Activated gamma-delta T cell treated with anti-CD3 and anti-CD28 coated beads, Interleukin-2, amount 50 U/mL, for 16 hours (primary cell): Measurements from ENCODE around the gene POP7.
"Not testable (repeated sequence)": the region's sequence is repeated elsewhere in the genome, so short reads cannot be mapped to it uniquely, and the experiment has no call there.

Experiments
- DNase-seq: peaks from one replicate; pipeline ENCODE4 v3.0.0-alpha.2; 2020; ENCODE audit warnings: low read depth

POP7 gene

DNA sequence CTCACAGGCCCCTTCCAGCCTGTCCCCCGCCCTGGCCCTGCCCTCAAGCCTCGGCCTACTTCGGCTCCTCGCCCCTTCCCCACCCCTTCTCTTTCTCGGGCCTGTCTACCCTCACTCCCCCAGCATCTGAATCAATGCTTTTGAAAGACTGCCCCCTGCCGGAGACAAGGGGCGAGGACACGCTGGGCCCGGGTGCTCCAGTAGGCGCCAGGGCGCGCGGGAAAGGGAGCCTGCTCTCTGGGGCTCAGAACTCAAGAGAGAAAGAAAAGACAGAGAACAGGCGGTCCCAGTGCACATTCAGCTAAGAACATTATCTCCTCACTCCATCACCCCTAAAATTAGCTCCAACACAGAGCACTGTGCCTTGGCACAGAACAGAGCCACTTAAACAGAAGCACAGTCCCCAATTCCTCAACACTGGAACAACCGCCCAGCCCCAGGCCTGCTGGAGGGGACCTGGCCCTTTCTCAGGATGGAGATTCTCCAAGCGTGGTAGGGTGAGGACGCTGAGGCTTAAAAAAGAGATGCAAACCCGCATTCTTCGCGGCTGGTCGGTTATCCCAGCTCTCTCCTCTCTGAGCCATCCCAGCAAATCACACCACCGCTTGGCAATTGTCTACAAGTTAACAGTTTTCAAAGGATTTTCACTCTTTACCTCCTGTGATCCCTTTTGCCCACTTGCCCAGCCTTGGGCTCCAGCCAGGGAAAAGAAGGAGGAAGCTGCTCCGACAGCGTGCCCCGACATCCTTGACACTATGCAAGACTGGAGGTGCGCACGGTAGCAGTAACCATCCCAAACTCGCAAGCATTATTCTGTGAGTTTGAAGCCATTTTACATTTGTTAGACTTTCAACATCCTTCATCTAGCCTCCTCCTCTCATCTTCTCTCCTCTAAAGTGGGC, 14.0 kb upstream of the POP7 start:
- DNase-seq = peak; percentile 77

DNA sequence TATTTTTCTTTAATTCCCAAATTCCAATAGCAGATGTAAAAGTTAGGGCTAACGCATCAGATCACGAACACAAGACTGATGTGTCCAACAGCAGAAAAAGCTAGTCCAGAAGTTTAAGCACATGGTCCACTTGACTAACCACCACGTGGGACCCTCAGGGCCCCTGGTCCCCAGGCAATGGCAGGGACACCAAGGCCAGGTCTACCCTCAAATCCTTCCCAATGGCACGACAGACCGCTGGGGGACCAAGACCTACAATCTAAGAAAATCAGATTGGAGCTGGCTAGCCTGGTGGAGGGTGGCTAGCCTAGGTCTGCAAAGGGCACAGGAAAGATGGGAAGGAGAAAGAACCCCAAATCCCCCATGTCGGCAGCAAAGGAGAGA, 13.4 kb upstream of the POP7 start:
- no peak for DNase-seq

DNA sequence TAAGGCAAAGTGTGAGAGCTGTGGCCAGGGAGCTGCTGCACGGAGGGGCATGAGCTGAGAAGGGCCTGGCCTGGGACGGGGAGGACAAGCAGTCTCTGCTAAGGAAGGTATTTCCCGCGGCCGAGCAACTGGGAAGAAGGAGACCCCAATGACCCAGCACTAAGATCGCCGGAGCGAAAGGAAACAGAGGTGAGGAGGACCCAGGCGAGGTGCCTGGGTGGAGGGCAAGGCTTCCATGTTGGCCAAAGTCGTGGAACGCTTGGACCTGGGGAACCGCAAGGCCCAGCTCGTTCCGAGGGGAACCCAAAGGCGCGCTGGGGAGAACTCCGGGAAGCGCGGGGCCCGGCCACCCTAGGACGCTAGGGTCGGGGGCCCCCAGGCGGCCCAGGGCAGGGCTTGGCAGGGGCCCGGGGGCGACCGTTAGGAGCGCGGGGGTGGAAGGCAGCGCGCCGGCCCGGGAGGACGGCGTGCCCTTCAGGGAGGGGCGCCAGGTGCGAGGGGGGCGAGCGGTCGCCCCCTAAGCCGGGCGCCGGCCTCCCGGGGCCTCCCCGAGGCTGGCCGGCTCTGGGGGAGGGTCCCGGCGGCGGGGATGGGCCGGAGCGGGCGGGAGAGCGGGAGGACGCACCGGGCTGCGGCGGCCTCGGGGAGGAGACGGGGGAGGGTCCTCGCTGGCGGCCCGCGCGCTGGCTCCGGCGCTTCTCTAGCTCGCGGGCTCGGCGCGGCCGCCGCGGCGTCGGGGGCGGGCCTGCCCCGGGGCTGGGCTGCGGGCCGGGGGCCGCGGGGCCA, 12.4 kb upstream of the POP7 start:
- no peak for DNase-seq

DNA sequence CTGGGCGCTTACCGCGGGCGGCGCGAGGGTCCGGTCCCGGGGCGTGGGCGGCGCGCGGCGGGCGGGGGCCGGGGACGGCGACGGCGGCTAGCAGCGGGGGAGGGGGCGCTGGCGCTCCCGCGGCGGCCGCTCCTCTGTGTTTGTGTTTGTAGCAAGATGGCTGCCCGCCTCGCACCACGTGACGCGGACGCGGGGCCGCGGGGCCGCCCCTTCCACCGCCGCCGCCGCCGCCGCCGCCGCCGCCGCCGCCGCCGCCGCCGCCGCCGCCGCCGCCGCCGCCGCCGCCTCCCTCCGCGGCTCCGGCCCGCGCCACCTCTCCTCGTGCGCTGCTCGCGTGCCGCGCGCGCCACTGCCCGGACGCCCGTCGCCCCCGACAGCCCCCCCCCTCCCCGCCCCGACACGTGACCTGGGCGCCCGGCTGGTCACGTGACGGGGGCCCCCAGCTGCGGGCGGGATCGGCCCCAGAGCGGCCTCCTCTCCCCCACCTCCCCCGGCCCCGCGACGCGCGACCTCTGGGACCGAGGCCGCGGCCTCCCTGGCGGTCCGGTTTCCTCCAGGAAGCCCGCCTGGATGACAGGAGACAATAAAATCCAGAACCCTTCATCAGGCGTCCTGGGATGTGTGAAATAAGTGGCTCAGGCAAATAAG, 11.7 kb upstream of the POP7 start, which contains the start of gene GIGYF1:
Gene GIGYF1 (minus strand): TSS at position 153 of the 648 bp plus-strand sequence. CDS start 6,012 bp downstream, outside the sequence.
- DNase-seq = peak; percentile 54

DNA sequence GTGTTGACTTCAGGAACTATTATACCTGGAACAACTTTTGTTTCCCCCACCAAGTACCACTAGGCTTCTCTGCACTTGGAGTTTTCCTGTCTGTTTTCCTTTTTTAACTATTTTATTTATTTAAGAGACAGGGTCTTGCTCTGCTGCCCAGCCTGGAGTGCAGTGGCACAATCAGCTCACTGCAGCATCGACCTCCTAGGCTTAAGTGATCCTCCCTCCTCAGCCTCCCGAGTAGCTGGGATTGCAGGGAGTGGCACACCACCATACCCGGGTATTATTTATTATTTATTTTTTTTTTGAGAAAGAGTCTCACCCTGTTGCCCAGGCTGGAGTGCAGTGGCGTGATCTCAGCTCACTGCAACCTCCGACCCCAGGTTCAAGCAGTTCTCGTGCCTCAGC, 9.8 kb upstream of the POP7 start:
- DNase-seq = no peak

DNA sequence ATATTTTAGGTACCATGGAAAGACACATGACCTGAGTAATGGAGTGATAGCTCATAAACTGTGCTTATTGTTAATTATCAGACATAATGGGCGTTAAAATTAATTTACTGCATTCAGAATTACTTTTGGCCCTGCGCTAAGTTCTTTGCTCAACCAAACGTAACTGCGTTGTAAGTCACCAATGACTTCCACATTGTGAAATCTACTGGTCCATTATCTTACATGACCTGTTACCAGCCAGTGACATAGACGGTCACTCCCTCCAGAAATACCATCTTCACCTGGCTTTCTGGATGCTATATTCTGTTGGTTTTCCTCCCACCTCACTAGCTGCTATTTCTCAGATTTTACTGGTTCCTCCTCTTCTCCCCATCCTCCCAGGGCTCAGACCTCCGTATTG, 6.9 kb upstream of the POP7 start:
- no peak for DNase-seq

DNA sequence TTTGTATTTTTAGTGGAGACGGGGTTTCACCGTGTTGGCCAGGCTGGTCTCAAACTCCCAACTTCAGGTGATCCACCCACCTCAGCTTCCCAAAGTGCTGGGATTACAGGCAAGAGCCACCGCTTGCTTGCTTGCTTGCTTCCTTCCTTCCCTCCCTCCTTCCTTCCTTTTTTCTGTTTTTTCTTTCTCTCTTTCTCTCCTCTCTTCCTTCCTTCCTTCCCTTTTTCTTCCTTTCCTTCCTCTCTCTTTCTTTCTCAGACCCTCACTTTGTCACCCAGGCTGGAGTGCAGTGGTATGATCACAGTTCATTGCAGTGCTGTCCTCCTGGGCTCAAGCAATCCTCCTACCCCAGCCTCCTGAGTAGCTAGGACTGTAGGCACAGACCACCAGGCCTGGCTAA, 4.8 kb upstream of the POP7 start:
- DNase-seq = not testable (repeated sequence)

DNA sequence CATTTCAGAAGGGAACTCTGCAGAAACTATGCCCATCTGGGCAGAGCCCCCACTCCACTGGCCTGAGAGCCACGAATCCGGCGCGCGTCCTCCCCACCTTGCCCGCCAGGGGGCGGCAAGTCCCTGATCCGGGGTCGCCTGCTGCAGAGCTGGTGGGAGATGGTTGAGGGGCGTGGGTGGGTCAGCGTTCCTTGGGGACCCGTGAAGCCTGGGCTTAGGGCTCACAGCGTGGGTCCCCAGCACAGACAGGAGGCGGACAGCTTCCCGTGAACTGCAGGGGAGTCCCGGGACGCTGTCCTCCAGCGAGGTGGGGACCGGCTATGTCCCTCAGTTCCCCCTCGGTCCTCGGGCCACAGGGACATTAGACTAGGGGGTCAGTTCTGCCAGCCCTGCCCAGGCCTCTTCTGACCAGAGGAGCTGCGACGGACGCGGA, 585 bp upstream of the POP7 start:
- peak; percentile 73 for DNase-seq

DNA sequence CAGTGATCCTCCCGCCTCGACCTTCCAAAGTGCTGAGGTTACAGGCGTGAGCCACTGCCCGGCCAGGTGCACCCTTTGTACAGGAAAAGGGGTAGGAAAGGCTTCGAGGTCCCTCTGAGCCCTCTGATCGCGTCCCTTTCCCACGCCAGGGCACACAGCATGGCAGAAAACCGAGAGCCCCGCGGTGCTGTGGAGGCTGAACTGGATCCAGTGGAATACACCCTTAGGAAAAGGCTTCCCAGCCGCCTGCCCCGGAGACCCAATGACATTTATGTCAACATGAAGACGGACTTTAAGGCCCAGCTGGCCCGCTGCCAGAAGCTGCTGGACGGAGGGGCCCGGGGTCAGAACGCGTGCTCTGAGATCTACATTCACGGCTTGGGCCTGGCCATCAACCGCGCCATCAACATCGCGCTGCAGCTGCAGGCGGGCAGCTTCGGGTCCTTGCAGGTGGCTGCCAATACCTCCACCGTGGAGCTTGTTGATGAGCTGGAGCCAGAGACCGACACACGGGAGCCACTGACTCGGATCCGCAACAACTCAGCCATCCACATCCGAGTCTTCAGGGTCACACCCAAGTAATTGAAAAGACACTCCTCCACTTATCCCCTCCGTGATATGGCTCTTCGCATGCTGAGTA, 871 bp downstream of the POP7 start:
- no peak for DNase-seq

DNA sequence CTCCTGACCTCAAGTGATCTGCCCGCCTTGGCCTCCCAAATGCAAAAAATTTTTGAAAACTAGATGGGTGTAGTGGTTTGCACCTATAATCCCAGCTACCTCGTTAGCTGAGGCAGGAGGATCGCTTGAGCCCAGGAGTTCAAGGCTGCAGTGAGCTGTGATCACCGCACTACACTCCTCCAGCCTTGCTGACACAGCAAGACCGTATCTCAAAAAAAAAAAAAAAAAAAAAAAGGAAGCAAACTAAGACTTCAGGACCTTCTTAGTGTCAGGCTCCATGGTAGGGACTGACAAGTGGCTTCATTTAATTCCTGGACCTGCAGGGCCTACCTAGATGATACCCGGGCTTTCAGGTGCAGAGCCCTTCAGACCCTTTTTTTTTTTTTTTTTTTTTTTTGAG, 2.5 kb downstream of the POP7 start:
- no peak for DNase-seq

DNA sequence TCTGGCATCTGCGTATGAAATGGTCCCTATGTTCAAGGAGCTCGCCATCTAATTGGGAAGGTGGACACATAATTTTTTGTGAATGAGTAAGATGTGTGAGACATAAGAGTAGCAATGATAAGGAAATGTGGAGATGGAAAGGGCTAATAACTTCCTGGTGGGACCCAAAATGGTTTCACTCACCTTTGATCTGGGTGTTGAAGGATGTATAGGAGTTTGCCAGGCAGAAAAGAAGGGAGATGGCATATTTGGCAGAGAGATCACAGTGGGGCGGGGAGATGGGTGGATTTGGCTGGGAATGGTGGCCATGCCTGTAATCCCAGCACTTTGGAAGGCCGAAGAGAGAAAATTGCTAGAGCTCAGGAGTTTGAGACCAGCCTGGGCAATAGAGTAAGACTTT, 4.5 kb downstream of the POP7 start:
- no peak for DNase-seq

DNA sequence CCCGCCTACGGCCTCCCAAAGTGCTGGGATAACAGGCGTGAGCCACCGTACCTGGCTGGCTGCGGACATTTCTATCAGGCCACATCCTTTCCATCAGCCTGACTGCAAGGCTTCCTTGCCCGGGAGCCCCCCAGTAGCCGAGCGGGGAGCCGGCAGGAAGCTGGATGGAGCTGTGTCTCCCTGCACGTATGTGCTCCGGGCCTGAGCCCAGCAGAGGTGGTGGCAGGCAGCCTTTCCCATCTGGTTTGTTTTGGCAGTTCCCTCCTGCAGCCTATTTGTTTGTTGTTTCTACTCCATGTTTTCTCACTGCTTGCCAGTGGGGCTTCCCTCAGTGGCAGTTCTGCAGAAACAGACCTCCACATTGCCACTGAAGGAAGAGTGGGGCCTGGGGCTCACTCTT, 5.4 kb downstream of the POP7 start:
- DNase-seq = no peak

DNA sequence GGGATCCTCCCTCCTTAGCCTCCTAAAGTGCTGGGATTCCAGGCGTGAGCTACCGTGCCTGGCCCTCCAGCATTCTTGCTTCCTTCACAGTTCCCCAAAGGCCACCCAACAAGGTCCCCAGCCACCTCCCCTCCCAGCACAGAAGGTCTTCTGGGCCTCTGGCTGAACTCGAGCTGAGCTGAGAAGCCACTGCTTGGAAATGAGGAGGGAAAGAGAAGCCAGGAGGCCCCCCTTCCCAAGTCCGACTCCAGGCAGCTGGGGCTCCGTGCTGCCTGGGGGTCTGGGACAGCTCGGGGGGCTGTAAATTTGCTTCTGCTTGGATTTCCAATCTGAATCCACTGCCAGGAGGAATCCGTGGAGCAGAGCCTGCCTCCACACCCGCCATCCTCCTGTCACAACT, 8.8 kb downstream of the POP7 start:
- DNase-seq = no peak

DNA sequence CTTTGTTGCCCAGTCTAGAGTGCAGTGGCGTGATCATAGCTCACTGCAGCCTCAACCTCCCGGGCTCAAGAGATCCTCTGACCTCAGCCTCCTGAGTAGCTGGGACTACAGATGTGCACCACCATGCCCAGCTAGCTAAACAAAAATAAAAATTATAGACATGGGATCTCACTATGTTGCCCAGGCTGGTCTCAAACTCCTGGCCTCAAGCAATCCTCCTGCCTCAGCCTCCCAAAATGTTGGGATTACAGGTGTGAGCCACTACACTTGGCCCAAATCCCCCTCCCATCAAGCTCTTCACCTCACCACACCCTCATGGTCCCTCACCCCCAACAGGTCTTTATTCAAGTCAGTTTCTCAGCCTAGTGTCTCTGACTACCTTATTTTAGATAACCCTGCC, 11.2 kb downstream of the POP7 start:
- DNase-seq = not testable (repeated sequence)

DNA sequence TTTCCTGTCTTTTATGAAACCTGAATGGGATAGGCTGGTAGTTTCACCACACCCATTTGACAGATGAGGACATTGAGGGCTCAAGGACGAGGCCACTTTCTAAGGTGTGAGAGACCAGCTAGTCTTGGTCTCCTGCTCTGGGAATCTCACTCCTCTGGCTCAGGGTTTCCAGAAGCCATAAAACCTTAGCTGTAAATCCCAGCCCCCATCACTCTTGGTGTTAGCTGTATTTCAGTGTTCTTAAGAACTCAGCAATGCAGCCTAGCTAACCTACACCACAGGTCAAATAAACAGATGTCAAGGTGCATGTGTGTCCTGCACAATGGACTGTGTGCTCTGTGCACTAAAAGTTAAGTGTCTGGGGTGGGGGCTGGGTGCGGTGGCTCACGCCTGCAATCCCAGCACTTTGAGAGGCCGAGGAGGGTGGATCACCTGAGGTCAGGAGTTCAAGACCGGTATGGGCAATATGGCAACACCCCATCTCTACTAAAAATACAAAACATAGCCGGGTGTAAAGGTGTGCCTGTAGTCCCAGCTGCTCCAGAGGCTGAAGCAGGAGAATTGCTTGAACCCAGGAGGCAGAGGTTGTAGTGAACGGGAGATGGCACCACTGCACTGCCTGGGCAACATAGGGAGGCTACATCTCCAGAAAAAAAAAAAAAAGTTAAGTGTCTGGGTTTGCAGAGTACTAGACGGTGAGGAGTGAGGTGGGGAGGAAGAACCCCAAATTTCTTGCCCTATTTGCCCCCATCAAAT, 13.8 kb downstream of the POP7 start:
- no peak for DNase-seq

DNA sequence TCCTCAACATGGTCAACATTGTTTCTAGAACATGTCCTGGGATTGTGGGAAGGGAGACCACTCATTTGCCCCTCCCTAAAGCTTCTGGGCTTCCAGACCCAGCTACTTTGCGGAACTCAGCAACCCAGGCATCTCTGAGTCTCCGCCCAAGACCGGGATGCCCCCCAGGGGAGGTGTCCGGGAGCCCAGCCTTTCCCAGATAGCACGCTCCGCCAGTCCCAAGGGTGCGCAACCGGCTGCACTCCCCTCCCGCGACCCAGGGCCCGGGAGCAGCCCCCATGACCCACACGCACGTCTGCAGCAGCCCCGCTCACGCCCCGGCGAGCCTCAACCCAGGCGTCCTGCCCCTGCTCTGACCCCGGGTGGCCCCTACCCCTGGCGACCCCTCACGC, 14.4 kb downstream of the POP7 start, which contains the start of gene EPO:
Gene EPO (plus strand): TSS at position 190 of the 392 bp plus-strand sequence. CDS start 513 bp downstream, outside the sequence.
- no peak for DNase-seq

DNA sequence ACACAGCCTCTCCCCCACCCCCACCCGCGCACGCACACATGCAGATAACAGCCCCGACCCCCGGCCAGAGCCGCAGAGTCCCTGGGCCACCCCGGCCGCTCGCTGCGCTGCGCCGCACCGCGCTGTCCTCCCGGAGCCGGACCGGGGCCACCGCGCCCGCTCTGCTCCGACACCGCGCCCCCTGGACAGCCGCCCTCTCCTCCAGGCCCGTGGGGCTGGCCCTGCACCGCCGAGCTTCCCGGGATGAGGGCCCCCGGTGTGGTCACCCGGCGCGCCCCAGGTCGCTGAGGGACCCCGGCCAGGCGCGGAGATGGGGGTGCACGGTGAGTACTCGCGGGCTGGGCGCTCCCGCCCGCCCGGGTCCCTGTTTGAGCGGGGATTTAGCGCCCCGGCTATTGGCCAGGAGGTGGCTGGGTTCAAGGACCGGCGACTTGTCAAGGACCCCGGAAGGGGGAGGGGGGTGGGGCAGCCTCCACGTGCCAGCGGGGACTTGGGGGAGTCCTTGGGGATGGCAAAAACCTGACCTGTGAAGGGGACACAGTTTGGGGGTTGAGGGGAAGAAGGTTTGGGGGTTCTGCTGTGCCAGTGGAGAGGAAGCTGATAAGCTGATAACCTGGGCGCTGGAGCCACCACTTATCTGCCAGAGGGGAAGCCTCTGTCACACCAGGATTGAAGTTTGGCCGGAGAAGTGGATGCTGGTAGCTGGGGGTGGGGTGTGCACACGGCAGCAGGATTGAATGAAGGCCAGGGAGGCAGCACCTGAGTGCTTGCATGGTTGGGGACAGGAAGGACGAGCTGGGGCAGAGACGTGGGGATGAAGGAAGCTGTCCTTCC, 15.0 kb downstream of the POP7 start:
- no peak for DNase-seq

DNA sequence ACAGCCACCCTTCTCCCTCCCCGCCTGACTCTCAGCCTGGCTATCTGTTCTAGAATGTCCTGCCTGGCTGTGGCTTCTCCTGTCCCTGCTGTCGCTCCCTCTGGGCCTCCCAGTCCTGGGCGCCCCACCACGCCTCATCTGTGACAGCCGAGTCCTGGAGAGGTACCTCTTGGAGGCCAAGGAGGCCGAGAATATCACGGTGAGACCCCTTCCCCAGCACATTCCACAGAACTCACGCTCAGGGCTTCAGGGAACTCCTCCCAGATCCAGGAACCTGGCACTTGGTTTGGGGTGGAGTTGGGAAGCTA, 15.5 kb downstream of the POP7 start:
- DNase-seq = no peak

DNA sequence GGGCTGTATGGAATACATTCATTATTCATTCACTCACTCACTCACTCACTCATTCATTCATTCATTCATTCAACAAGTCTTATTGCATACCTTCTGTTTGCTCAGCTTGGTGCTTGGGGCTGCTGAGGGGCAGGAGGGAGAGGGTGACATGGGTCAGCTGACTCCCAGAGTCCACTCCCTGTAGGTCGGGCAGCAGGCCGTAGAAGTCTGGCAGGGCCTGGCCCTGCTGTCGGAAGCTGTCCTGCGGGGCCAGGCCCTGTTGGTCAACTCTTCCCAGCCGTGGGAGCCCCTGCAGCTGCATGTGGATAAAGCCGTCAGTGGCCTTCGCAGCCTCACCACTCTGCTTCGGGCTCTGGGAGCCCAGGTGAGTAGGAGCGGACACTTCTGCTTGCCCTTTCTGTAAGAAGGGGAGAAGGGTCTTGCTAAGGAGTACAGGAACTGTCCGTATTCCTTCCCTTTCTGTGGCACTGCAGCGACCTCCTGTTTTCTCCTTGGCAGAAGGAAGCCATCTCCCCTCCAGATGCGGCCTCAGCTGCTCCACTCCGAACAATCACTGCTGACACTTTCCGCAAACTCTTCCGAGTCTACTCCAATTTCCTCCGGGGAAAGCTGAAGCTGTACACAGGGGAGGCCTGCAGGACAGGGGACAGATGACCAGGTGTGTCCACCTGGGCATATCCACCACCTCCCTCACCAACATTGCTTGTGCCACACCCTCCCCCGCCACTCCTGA, 16.7 kb downstream of the POP7 start:
- DNase-seq = no peak

DNA sequence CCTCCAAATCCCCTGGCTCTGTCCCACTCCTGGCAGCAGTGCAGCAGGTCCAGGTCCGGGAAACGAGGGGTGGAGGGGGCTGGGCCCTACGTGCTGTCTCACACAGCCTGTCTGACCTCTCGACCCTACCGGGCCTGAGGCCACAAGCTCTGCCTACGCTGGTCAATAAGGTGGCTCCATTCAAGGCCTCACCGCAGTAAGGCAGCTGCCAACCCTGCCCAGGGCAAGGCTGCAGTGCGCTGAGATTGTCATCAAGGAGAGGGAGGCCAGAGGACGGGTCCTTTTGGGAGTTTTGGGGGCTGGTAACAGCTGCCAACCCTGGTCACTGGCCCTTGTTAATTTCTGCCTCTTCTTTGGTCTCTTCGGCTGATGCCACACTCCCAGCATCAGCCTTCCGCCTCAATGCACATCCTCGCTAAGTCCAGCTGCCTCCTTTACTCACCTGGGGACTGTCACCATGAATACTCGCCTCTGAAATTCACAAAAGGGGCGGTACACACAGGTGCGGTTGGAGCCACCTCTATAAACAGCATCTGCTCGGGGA, 17.9 kb downstream of the POP7 start:
- no peak for DNase-seq
